HepG2 (cell line): ENCODE results near the gene IL27RA. TPM values are rescaled to one million over a fixed set of nuclear protein-coding genes. Genes with fewer than 3 reads are reported as not detected.
A peak's percentile ranks its signal among the peaks of the same experiment; 100 is the strongest.

Experiments
- ATF4 ChIP-seq, 2 experiments: fragments of 450-650 bp in 1 of 2; sonication (generic) in 1 of 2; formaldehyde crosslinking; IDR thresholded peaks; 2 replicates each; pipeline versions ENCODE4 v1.5.0 to v1.8.0; 2020 to 2022; ENCODE audit warnings: mild to moderate bottlenecking in 1 of 2, missing genetic modification reagents in 1 of 2
- POLR2A ChIP-seq, 2 experiments: IDR thresholded peaks; 2 replicates each; pipeline ENCODE4 v1.6.1; 2011; ENCODE audit warnings: low read depth in 2 of 2, low read length in 2 of 2, mild to moderate bottlenecking in 1 of 2, moderate library complexity in 1 of 2; ENCODE audit not compliant: insufficient read depth in 1 of 2
- ZMYM2 ChIP-seq: sonication (generic); formaldehyde crosslinking; IDR thresholded peaks from 2 replicates; pipeline ENCODE4 v1.8.0; 2022; ENCODE audit warnings: mild to moderate bottlenecking, missing genetic modification reagents
- ZNF589 ChIP-seq: sonication (generic); formaldehyde crosslinking; conservative IDR thresholded peaks from 2 replicates; pipeline ENCODE4 v1.8.0; 2022; ENCODE audit warnings: mild to moderate bottlenecking, moderate library complexity, missing genetic modification reagents
- ZNF703 ChIP-seq: sonication (generic); formaldehyde crosslinking; IDR thresholded peaks from 2 replicates; pipeline ENCODE4 v1.5.1; 2020; ENCODE audit warnings: missing genetic modification reagents, mild to moderate bottlenecking, moderate library complexity, borderline replicate concordance
- ZNF709 ChIP-seq: sonication (generic); formaldehyde crosslinking; IDR thresholded peaks from 2 replicates; pipeline ENCODE4 v1.5.0; 2020; ENCODE audit warnings: mild to moderate bottlenecking, missing genetic modification reagents
- polyA plus RNA-seq, 8 experiments: library from polyadenylated mRNA; depleted of rRNA in 3 of 8; stranded (reverse) in 7 of 8; unstranded in 1 of 8; fragments of >200 nt; fragmentation: Illumina TruSeq in 4 of 8; extraction: Trizol in 4 of 8; gene quantifications; 2 replicates each; pipeline versions ENCODE4 v1.2.1 to v1.2.3, GENCODE V29; 2011 to 2016; ENCODE audit warnings: low read depth in 4 of 8, missing spikeins in 1 of 8, mixed read lengths in 1 of 8; ENCODE audit not compliant: insufficient read depth in 1 of 8
- total RNA-seq, 5 experiments: library from RNA; depleted of rRNA; stranded (reverse); fragments of >200 nt; fragmentation: Illumina TruSeq; extraction: Trizol; gene quantifications; 2 replicates each; pipeline ENCODE4 v1.2.3, GENCODE V29; 2016; ENCODE audit warnings: low read depth in 1 of 5
- TF ChIP-seq, protein P1 (sequence below): sonication (generic); formaldehyde crosslinking; IDR thresholded peaks from 2 replicates; pipeline ENCODE4 v1.4.0; 2020; ENCODE audit warnings: missing genetic modification reagents, borderline replicate concordance

Gene IL27RA
- total and polyA plus RNA-seq, 2 of the 13 experiments (the other 11 are each of a cell fraction or from before 2014, with no cell fraction given), result 3.5 to 8.1 TPM

DNA sequence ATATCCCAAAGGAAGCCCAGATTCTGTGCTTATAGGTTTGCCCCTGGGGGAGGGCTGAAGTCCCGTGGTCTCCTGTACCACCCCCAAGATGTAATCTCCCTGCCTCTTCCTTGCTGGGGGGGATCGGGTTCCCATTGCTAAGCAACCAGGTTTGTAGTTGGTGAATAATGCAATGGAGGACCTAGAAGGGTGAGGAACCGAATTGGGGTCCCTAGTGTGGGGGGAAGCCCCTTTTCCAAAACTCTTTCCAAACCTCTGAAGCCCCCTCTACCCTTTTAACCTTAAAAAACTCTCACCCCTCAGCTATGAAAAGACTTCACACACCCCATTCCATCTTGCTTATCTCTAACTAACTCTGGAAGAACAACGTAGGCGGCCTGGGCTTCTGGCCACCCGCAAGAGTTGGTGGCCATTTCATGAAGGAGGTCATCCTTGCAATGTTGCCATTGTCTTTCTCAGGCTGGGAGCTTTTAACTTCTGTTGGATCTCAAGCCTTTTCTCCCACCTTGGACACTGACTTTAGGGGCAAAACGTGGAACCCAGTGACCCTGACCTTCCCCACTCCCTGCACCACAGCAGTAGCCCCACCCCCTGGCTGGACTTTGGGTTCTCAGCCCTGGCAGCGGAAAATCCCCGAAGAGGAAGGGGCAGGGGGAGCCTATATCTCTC is 29.7 kb downstream of the IL27RA start (continued):
- no peak for TF ChIP-seq ZNF703 (CRISPR knock-in tag)
- no peak for TF ChIP-seq ZMYM2 (CRISPR knock-in tag)
- no peak for TF ChIP-seq ZNF709 (CRISPR knock-in tag)
- TF ChIP-seq, protein P1, sequence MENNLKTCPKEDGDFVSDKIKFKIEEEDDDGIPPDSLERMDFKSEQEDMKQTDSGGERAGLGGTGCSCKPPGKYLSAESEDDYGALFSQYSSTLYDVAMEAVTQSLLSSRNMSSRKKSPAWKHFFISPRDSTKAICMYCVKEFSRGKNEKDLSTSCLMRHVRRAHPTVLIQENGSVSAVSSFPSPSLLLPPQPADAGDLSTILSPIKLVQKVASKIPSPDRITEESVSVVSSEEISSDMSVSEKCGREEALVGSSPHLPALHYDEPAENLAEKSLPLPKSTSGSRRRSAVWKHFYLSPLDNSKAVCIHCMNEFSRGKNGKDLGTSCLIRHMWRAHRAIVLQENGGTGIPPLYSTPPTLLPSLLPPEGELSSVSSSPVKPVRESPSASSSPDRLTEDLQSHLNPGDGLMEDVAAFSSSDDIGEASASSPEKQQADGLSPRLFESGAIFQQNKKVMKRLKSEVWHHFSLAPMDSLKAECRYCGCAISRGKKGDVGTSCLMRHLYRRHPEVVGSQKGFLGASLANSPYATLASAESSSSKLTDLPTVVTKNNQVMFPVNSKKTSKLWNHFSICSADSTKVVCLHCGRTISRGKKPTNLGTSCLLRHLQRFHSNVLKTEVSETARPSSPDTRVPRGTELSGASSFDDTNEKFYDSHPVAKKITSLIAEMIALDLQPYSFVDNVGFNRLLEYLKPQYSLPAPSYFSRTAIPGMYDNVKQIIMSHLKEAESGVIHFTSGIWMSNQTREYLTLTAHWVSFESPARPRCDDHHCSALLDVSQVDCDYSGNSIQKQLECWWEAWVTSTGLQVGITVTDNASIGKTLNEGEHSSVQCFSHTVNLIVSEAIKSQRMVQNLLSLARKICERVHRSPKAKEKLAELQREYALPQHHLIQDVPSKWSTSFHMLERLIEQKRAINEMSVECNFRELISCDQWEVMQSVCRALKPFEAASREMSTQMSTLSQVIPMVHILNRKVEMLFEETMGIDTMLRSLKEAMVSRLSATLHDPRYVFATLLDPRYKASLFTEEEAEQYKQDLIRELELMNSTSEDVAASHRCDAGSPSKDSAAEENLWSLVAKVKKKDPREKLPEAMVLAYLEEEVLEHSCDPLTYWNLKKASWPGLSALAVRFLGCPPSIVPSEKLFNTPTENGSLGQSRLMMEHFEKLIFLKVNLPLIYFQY, result peak; percentile 44; the same call in 1 of the 2 replicates
- TF ChIP-seq ATF4 (CRISPR knock-in tag; IDR thresholded peaks at IDR 0.05), result no peak
- no peak for TF ChIP-seq ZNF589
- no peak for TF ChIP-seq POLR2A (IDR thresholded peaks at IDR 0.05; ENCODE audit: insufficient read depth in 1 of 2, low read depth in 2 of 2, low read length in 2 of 2)
- TF ChIP-seq, all 625 proteins: peak for 88
